GM21526 (cell line): Measurements from ENCODE around the gene PYDC2.
A peak's percentile ranks its signal among the peaks of the same experiment; 100 is the strongest.

Source experiments
- ATAC-seq: cut with Tn5 transposase; IDR thresholded peaks from one replicate; pipeline ENCODE4 v1.9.1; 2021; ENCODE audit warnings: moderate library complexity; ENCODE audit not compliant: unreplicated experiment, low FRiP score

The PYDC2 gene

DNA sequence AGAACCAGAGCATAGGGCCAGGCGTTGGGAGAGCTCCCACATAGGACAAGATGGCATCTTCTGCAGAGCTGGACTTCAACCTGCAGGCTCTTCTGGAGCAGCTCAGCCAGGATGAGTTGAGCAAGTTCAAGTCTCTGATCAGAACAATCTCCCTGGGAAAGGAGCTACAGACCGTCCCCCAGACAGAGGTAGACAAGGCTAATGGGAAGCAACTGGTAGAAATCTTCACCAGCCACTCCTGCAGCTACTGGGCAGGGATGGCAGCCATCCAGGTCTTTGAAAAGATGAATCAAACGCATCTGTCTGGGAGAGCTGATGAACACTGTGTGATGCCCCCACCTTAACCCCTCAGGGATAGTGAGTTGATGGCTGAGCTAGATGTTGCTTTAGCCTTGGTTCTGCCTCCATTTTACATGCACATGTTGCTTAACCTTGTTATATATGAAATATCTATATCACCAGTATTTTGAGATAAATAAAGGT is at the start of gene PYDC2:
TSS of gene PYDC2 (plus strand) at position 51 of the 483 bp plus-strand sequence. CDS start at position 51, 0 bp downstream.
- ATAC-seq, result no peak

- ATAC-seq, result no peak
Measured at GRCh38 chr3:191412759-191413158, 48.2 kb upstream of the PYDC2 start.

- no peak for ATAC-seq
Measured at GRCh38 chr3:191414286-191414685, 46.7 kb upstream of the PYDC2 start.

GRCh38 chr3:191414732-191415131 is 46.2 kb upstream of the PYDC2 start:
- ATAC-seq, result no peak

DNA sequence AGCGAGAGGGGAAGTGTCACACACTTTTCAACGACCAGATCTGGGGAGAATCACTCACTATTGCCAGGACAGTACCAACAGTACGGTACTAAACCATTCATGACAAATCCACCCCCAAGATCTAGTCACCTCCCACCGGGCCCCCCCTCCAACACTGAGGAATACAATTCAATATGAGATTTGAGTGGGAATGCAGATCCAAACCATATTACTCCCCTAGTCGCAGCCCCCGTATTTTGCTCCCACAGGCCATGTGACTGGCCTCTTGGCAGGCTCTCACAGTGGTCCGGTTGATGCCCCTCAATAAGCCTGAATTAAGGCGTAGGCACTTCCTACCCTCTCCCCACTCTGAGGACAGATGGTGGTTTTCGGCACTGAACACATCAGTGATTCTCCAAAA is 45.4 kb upstream of the PYDC2 start:
- no peak for ATAC-seq

GRCh38 chr3:191417457-191417729 is 43.6 kb upstream of the PYDC2 start:
- no peak for ATAC-seq

- ATAC-seq, result no peak
Measured at GRCh38 chr3:191420771-191421170, 40.2 kb upstream of the PYDC2 start.

GRCh38 chr3:191424881-191425280 is 36.1 kb upstream of the PYDC2 start:
- ATAC-seq, result no peak

DNA sequence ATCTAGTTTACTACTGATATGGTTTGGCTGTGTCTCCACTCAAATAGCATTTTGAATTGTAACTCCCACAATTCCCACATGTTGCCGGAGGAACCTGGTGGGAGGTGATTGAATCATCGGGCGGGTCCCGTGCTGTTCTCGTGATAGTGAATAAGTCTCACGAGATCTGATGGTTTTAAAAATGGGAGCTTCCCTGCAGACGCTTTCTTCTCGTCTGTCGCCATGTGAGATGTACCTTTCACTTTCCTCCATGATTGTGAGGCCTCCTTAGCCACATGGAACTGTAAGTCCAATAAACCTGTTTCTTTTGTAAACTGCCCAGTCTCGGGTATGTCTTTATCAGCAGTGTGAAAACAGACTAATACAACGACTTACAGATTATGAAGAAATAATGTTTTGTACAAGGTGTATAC is 35.6 kb upstream of the PYDC2 start:
- no peak for ATAC-seq

GRCh38 chr3:191426311-191426710 is 34.7 kb upstream of the PYDC2 start:
- no peak for ATAC-seq

DNA sequence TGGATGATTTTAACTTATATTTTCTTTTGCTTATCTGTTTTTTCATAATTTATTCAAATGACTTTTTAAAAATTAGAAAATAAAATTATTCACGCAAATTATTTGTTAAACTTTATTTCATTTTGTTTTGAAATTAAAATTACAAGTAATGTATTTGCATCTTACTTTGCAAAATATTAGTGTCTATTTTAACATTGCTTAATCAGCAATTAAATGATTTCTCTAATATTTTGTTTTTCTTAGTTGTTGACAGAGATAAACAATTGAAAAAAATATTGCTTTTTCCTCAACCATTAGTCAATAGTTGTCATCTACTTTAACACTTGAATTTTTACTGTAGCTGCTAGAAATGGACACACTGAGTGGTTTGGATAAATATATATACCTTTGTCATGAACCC is 32.8 kb upstream of the PYDC2 start:
- no peak for ATAC-seq

- no peak for ATAC-seq
Measured at GRCh38 chr3:191430103-191430502, 30.9 kb upstream of the PYDC2 start.

- ATAC-seq, result no peak
Measured at GRCh38 chr3:191431160-191431822, 29.7 kb upstream of the PYDC2 start.

DNA sequence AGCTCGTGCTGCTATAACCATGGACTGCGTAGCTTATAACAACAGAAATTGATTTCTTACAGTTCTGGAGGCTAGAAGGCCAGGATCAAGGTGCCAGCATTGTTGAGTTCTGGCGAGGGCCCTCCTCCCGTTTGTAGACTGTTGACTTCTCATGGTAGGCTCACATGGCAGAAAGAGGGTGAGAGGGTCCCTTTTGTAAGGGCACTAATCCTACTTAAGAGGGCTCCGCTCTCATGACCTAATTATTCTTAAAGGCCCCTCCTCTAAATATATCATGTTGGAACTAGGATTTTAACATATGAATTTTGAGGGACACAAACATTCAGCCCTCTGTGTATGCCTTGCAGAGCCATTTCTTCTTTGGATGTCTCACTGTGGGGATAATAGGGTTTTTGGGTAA is 28.8 kb upstream of the PYDC2 start:
- no peak for ATAC-seq

GRCh38 chr3:191434024-191434423 is 26.9 kb upstream of the PYDC2 start:
- no peak for ATAC-seq

DNA sequence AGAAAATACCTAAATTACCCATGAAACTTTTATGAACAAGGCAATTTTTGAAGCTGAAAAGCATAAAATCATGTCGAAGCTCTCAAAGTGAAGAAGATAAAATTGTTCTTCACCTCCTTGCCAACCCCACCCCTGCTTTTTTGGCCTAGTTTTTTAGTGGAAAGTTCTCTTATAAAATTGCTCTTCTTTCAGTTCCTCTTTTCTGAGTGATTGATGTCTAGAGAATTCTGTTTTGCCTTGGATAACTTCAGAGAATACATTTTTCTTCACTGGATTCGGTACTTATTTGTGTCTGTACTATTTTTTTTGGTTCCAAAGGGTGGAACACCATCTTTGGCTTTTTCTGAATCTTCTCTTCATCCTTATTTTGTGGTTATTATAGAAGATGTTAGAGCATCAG is 25.0 kb upstream of the PYDC2 start:
- ATAC-seq, result no peak

- no peak for ATAC-seq
Measured at GRCh38 chr3:191438150-191438814, 22.7 kb upstream of the PYDC2 start.

- no peak for ATAC-seq
Measured at GRCh38 chr3:191440532-191440931, 20.4 kb upstream of the PYDC2 start.

DNA sequence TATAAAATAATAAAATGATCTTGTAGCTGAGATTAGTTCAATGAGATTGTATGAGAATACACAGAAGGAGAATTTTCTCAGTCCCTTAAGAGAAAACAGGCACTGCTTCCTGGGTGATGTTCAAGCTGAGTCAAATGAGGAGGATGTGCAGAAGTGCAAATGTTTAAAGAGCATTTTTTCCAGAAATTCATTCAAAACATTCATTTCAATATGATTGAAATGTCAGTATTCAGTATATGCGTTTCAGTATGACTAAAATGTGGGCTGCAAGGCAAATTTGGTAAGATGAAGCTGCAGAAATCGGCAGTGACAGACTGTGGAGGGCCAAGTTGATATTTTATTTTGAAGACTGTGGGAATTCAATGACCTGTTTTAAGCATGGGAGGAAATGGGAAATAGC is 19.3 kb upstream of the PYDC2 start:
- ATAC-seq, result no peak

DNA sequence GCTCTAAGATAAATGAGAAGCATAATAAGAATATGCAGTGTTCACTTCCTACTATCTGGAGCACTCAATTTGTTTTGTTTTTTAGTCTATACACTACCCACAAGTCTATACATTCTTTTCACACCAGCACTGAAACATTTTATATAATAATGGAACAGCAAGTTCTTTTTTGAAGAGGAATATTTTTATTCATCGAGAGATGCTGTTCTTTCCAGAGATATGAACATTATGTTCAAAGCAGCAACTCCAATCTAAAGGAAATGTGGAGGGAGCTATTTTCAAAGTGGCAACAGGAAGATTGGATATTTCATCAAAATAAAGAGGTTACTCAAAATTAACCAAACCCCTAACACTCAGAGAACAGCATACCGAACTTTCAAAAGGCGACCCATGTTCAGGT is 16.4 kb upstream of the PYDC2 start:
- no peak for ATAC-seq

GRCh38 chr3:191449256-191449655 is 11.7 kb upstream of the PYDC2 start:
- no peak for ATAC-seq

DNA sequence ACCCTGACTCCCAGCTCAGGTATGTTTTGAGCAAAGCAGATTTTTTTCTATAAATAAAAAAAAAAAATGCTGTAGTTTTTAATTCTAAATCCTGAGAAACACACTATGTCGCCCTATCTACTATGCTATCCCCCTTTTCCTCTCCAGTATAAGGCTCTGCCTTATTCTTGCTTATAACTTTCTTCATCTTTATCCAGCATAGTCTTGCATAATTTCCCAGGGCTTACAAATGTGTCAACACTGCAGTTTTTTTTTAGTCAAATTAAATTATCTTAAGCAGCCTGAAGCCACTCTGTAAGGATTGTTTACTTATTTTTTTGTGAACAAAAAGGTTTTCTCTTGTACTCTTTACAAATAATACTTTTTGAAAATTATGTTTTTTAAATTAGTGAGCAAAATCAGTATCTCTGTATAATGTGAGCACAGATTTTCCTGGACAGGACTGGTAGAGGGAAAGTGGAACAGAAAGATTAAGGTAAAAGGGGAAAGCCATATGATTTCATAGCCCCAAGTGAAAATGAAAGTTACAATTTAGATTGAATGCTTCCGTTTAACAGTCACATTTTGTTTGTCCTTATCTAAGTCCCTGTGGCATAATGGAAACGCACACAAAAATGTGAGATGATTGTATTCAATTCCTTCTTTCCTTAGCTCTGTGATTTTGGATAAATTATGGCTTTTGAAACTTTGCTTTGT is 5.6 kb upstream of the PYDC2 start:
- peak; percentile 85 for ATAC-seq
